HEK293 (cell line): Measurements from ENCODE around the gene BRD2.

ENCODE experiments used
- CTCF ChIA-PET: fragments of 350-600 bp; formaldehyde crosslinking; extraction: SDS; loops from one replicate; lab custom pipeline; 2021; ENCODE audit warnings: antibody characterized with exemption; lab: Yijun Ruan, JAX
- POLR2A ChIA-PET: fragments of 300-600 bp; formaldehyde crosslinking; extraction: SDS; loops from one replicate; lab custom pipeline; 2020; ENCODE audit warnings: antibody characterized with exemption, inconsistent platforms; lab: Yijun Ruan, JAX
- H3K27ac ChIP-seq: fragments of 200-500 bp; sonication (Bioruptor generic); 2 replicates; pipeline ENCODE4 v1.5.1; 2014; ENCODE audit warnings: low read depth, low read length, control low read depth, inconsistent platforms; ENCODE audit errors: extremely low read depth
- H3K36me3 ChIP-seq, 2 experiments: fragments of 200-500 bp in 1 of 2; sonication (Bioruptor generic) in 1 of 2; 1 replicate in 1 of 2; 2 replicates in 1 of 2; pipeline ENCODE4 v1.5.1; 2014 to 2017; ENCODE audit warnings: inconsistent platforms in 2 of 2, low read length in 2 of 2; ENCODE audit not compliant: control insufficient read depth in 2 of 2, insufficient read depth in 1 of 2
- H3K4me1 ChIP-seq: fragments of 200-500 bp; sonication (Bioruptor generic); 2 replicates; pipeline ENCODE4 v1.5.1; 2014; ENCODE audit warnings: mild to moderate bottlenecking, low read length, inconsistent platforms; ENCODE audit not compliant: control insufficient read depth, insufficient read depth
- H3K4me3 ChIP-seq: 2 replicates; pipeline ENCODE4 v1.5.1; 2011; ENCODE audit warnings: low read depth, mild to moderate bottlenecking, control low read depth, low read length, moderate library complexity
- H3K9me3 ChIP-seq: fragments of 200-500 bp; sonication (Bioruptor generic); 2 replicates; pipeline ENCODE4 v1.5.1; 2014; ENCODE audit warnings: low read depth, low read length, inconsistent platforms; ENCODE audit not compliant: control insufficient read depth, insufficient read depth
- ATF2 ChIP-seq: fragments of 450-650 bp; formaldehyde crosslinking; IDR thresholded peaks from 2 replicates; pipeline ENCODE4 v1.5.1; 2016; ENCODE audit warnings: missing biosample characterization, missing genetic modification characterization, low read depth
- CTCF ChIP-seq: fragments of 450-650 bp; formaldehyde crosslinking; IDR thresholded peaks from 2 replicates; pipeline ENCODE4 v1.5.1; 2016; ENCODE audit warnings: missing biosample characterization, missing genetic modification characterization
- GFI1B ChIP-seq: fragments of 450-650 bp; formaldehyde crosslinking; IDR thresholded peaks from 2 replicates; pipeline ENCODE4 v1.5.1; 2016; ENCODE audit warnings: missing biosample characterization, missing genetic modification characterization
- IKZF3 ChIP-seq: fragments of 450-650 bp; IDR thresholded peaks from 2 replicates; pipeline ENCODE4 v1.5.0; 2018; ENCODE audit warnings: missing biosample characterization, mild to moderate bottlenecking, missing genetic modification characterization, moderate library complexity
- MYNN ChIP-seq: fragments of 450-650 bp; formaldehyde crosslinking; IDR thresholded peaks from 2 replicates; pipeline ENCODE4 v1.5.1; 2016; ENCODE audit warnings: missing biosample characterization, missing genetic modification characterization, borderline replicate concordance
- PRDM1 ChIP-seq: fragments of 450-650 bp; formaldehyde crosslinking; IDR thresholded peaks from 2 replicates; pipeline ENCODE4; 2016; ENCODE audit warnings: missing biosample characterization, missing genetic modification characterization
- ZBTB17 ChIP-seq: fragments of 450-650 bp; formaldehyde crosslinking; IDR thresholded peaks from 2 replicates; pipeline ENCODE4 v1.5.1; 2016; ENCODE audit warnings: missing biosample characterization, missing genetic modification characterization
- ZBTB49 ChIP-seq: fragments of 450-650 bp; formaldehyde crosslinking; IDR thresholded peaks from 2 replicates; pipeline ENCODE4 v1.5.1; 2016; ENCODE audit warnings: missing biosample characterization, missing genetic modification characterization, low read depth
- ZEB2 ChIP-seq: fragments of 450-650 bp; formaldehyde crosslinking; IDR thresholded peaks from 2 replicates; pipeline ENCODE4 v1.5.1; 2016; ENCODE audit warnings: missing biosample characterization, missing genetic modification characterization
- ZNF112 ChIP-seq: fragments of 450-650 bp; formaldehyde crosslinking; IDR thresholded peaks from 2 replicates; pipeline ENCODE4 v1.5.0; 2017; ENCODE audit warnings: missing biosample characterization, missing genetic modification characterization
- ZNF155 ChIP-seq: fragments of 450-650 bp; formaldehyde crosslinking; IDR thresholded peaks from 2 replicates; pipeline ENCODE4 v1.5.1; 2016; ENCODE audit warnings: missing biosample characterization, missing genetic modification characterization
- ZNF19 ChIP-seq: fragments of 450-650 bp; formaldehyde crosslinking; IDR thresholded peaks from 2 replicates; pipeline ENCODE4; 2016; ENCODE audit warnings: missing biosample characterization, missing genetic modification characterization, low read depth
- ZNF211 ChIP-seq: fragments of 450-650 bp; formaldehyde crosslinking; IDR thresholded peaks from 2 replicates; pipeline ENCODE4 v1.5.1; 2016; ENCODE audit warnings: low read depth, missing biosample characterization, missing genetic modification characterization
- ZNF266 ChIP-seq: fragments of 450-650 bp; formaldehyde crosslinking; IDR thresholded peaks from 2 replicates; pipeline ENCODE4 v1.5.1; 2016; ENCODE audit warnings: missing biosample characterization, missing genetic modification characterization, low read depth
- ZNF280D ChIP-seq: fragments of 450-650 bp; formaldehyde crosslinking; IDR thresholded peaks from 2 replicates; pipeline ENCODE4 v1.5.1; 2016; ENCODE audit warnings: missing biosample characterization, missing genetic modification characterization
- ZNF544 ChIP-seq: fragments of 450-650 bp; formaldehyde crosslinking; IDR thresholded peaks from 2 replicates; pipeline ENCODE4 v1.5.0; 2017; ENCODE audit warnings: missing biosample characterization, missing genetic modification characterization
- ZNF548 ChIP-seq: fragments of 450-650 bp; formaldehyde crosslinking; IDR thresholded peaks from 2 replicates; pipeline ENCODE4 v1.5.1; 2016; ENCODE audit warnings: missing biosample characterization, missing genetic modification characterization
- ZNF558 ChIP-seq: fragments of 450-650 bp; formaldehyde crosslinking; IDR thresholded peaks from 2 replicates; pipeline ENCODE4 v1.5.1; 2016; ENCODE audit warnings: missing biosample characterization, missing genetic modification characterization
- ZNF585B ChIP-seq: fragments of 450-650 bp; formaldehyde crosslinking; IDR thresholded peaks from 2 replicates; pipeline ENCODE4 v1.5.1; 2016; ENCODE audit warnings: missing biosample characterization, missing genetic modification characterization
- ZNF623 ChIP-seq: fragments of 450-650 bp; formaldehyde crosslinking; IDR thresholded peaks from 2 replicates; pipeline ENCODE4 v1.5.1; 2016; ENCODE audit warnings: missing biosample characterization, missing genetic modification characterization
- ZNF654 ChIP-seq: fragments of 450-650 bp; formaldehyde crosslinking; IDR thresholded peaks from 2 replicates; pipeline ENCODE4 v1.5.1; 2016; ENCODE audit warnings: low read depth, missing biosample characterization, missing genetic modification characterization
- ZNF707 ChIP-seq: fragments of 450-650 bp; formaldehyde crosslinking; IDR thresholded peaks from 2 replicates; pipeline ENCODE4 v1.5.1; 2016; ENCODE audit warnings: missing biosample characterization, missing genetic modification characterization

Gene BRD2

GRCh38 chr6:32995448-32995847, 27.1 kb downstream of the BRD2 start (continued):
- TF ChIP-seq ZNF266 (tag by site-specific recombination) (no peak), ZNF654 (tag by site-specific recombination) (no peak), ZBTB49 (tag by site-specific recombination) (no peak), ZNF544 (no peak), ZNF707 (tag by site-specific recombination) (no peak), IKZF3 (no peak), ATF2 (tag by site-specific recombination) (peak; percentile 68), ZBTB17 (tag by site-specific recombination) (no peak)

- TF ChIP-seq GFI1B (tag by site-specific recombination) = no peak
- no peak for TF ChIP-seq ZEB2 (tag by site-specific recombination)
- TF ChIP-seq ZNF623 (tag by site-specific recombination) = no peak
- 0 out of 2 replicates have a peak, but pooled peaks have one; percentile 5 for TF ChIP-seq PRDM1 (tag by site-specific recombination)
- TF ChIP-seq ZNF585B (tag by site-specific recombination) = no peak
- TF ChIP-seq CTCF = peak; percentile 74
- peak; percentile 67 for TF ChIP-seq ZNF654 (tag by site-specific recombination)
- TF ChIP-seq, all 188 proteins: peak for 3
- ChIA-PET CTCF (interaction anchor here (0.6 to 4.6 kb wide), 19 partner anchors 12 to 288 kb away, joined by 3 to 42 read pairs (median 4); no protein-coding TSS in a partner anchor), POLR2A (interaction anchor here (2.1 kb wide), 1 partner anchor 28 kb away, joined by 7 read pairs; no protein-coding TSS in a partner anchor)
- Histone ChIP-seq H3K9me3 (no peaks in the 10 kb centered on the region), H3K36me3 (no peaks in the 10 kb centered on the region), H3K4me1 (no peaks in the 10 kb centered on the region), H3K27ac (no peak overlapping the region), H3K4me3 (no peak overlapping the region)
Measured at GRCh38 chr6:33000055-33000454, 31.7 kb downstream of the BRD2 start.

GRCh38 chr6:33001685-33002084, 33.3 kb downstream of the BRD2 start:
- CTCF ChIA-PET = interaction anchor here (0.6 to 4.6 kb wide), 10 partner anchors 11 to 247 kb away, joined by 3 to 42 read pairs (median 11); no protein-coding TSS in a partner anchor
- H3K27ac ChIP-seq = no peak overlapping the region
- no peak overlapping the region for H3K4me3 ChIP-seq
- H3K36me3 ChIP-seq = no peaks in the 10 kb centered on the region
- H3K9me3 ChIP-seq = no peaks in the 10 kb centered on the region
- no peaks in the 10 kb centered on the region for H3K4me1 ChIP-seq
- POLR2A ChIA-PET = interaction anchor here (2.1 kb wide), 1 partner anchor 30 kb away, joined by 7 read pairs; no protein-coding TSS in a partner anchor
- TF ChIP-seq ZNF211 (tag by site-specific recombination) (no peak), ZNF558 (tag by site-specific recombination) (no peak), ZNF19 (tag by site-specific recombination) (no peak), MYNN (tag by site-specific recombination) (no peak), ZNF280D (tag by site-specific recombination) (no peak), ZNF548 (tag by site-specific recombination) (no peak), ZNF112 (no peak), ZNF155 (tag by site-specific recombination) (no peak)
